Peyer's patch (tissue), 4 donors: ENCODE data around the gene ITGB4. TPM values are rescaled to one million over a fixed set of nuclear protein-coding genes. Genes with fewer than 3 reads are reported as not detected.
"Not testable (repeated sequence)": the region's sequence is repeated elsewhere in the genome, so short reads cannot be mapped to it uniquely, and the experiment has no call there.

Experiments
- DNase-seq, 3 donors: peaks; one replicate each; pipeline ENCODE4 v3.0.0-alpha.2; 2017 to 2019
- H3K27ac ChIP-seq, 4 donors: fragments of 200-600 bp; sonication (generic); one replicate each; pipeline ENCODE4 v1.5.1; 2016 to 2019
- H3K27me3 ChIP-seq, 2 donors: fragments of 200-600 bp; sonication (generic); one replicate each; pipeline ENCODE4 v1.5.1; 2019
- H3K36me3 ChIP-seq, 3 donors: fragments of 200-600 bp; sonication (generic); one replicate each; pipeline ENCODE4 v1.5.1; 2016 to 2019
- H3K4me1 ChIP-seq, 4 donors: fragments of 200-600 bp; sonication (generic); one replicate each; pipeline ENCODE4 v1.5.1; 2016 to 2019
- H3K4me3 ChIP-seq, 4 donors: fragments of 200-600 bp; sonication (generic); 1 replicate in 3 of 4; 2 replicates in 1 of 4; pipeline ENCODE4 v1.5.1; 2016 to 2019; ENCODE audit warnings: mild to moderate bottlenecking in 1 of 4
- H3K9me3 ChIP-seq, 4 donors: fragments of 200-600 bp; sonication (generic); one replicate each; pipeline ENCODE4 v1.5.1; 2016 to 2019; ENCODE audit warnings: mild to moderate bottlenecking in 1 of 4
- POLR2A ChIP-seq, 2 donors: fragments of 450-650 bp; IDR thresholded peaks; one replicate each; pipeline ENCODE4 v1.5.1; 2017; ENCODE audit warnings: antibody characterized with exemption in 2 of 2, mild to moderate bottlenecking in 2 of 2, moderate library complexity in 2 of 2
- total RNA-seq, 4 donors: library from RNA; depleted of rRNA; stranded (reverse); fragments of >200 nt; gene quantifications; one replicate each; pipeline ENCODE4 v1.1.0, GENCODE V29; 2016
- TF ChIP-seq, protein P1 (sequence below), 6 experiments: fragments of 450-650 bp in 4 of 6; fragments of 200-600 bp in 2 of 6; sonication (generic) in 1 of 6; IDR thresholded peaks; one replicate each; pipeline ENCODE4 v1.5.1; 2017 to 2019; ENCODE audit warnings: antibody characterized with exemption in 6 of 6, mild to moderate bottlenecking in 3 of 6, moderate library complexity in 1 of 6

ITGB4 gene
- total RNA-seq, 4 donors from 2014 or later = 80.0 to 368 (median 219) TPM

DNA sequence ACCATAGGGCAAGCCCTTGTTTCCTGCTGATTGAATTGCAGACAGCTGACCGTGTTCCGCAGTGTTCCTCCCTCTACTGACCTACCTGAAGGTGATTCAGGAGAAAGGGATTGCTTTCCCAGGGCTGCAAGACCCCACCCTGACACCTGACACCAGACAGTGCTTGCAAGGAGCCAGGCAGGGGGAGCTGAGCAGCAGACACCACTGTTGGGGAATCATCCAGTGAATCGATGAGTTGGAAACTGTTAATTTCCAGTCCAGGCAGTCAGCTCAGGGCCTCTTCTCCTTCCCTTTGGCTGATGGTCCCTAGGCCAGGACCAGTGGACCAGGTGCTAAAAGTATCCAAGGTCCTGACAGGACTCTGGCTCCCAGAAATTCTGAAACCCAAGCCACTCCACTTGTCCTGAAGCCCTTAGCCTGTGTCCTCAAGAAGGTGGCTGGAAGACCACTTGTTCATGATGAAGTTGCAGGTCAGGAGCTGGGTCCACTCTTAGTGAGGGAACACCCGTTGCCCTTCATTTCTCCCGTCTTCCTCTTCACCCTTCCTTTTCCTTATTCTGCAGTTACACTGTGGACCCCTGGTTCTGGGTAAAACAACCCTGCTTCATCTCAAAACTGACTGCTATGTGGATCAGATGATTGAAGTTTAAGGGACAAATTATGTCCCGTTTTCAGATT lies 53.9 kb downstream of the ITGB4 start:
- DNase-seq = peak in 1 of 3 donors; percentile 45
- H3K4me3 ChIP-seq = no peak overlapping the region
- H3K27me3 ChIP-seq = no peaks in the 10 kb centered on the region
- H3K9me3 ChIP-seq = no peaks in the 10 kb centered on the region
- TF ChIP-seq, protein P1, sequence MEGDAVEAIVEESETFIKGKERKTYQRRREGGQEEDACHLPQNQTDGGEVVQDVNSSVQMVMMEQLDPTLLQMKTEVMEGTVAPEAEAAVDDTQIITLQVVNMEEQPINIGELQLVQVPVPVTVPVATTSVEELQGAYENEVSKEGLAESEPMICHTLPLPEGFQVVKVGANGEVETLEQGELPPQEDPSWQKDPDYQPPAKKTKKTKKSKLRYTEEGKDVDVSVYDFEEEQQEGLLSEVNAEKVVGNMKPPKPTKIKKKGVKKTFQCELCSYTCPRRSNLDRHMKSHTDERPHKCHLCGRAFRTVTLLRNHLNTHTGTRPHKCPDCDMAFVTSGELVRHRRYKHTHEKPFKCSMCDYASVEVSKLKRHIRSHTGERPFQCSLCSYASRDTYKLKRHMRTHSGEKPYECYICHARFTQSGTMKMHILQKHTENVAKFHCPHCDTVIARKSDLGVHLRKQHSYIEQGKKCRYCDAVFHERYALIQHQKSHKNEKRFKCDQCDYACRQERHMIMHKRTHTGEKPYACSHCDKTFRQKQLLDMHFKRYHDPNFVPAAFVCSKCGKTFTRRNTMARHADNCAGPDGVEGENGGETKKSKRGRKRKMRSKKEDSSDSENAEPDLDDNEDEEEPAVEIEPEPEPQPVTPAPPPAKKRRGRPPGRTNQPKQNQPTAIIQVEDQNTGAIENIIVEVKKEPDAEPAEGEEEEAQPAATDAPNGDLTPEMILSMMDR (IDR thresholded peaks at IDR 0.05) = no peak
- TF ChIP-seq POLR2A (IDR thresholded peaks at IDR 0.05) = no peak
- peaks cover 0 to 36% (median 0%) of the 10 kb centered on the region in 3 donors for H3K36me3 ChIP-seq
- H3K4me1 ChIP-seq = peaks cover 0 to 48% (median 10%) of the 10 kb centered on the region in 4 donors
- H3K27ac ChIP-seq = no peak overlapping the region

DNA sequence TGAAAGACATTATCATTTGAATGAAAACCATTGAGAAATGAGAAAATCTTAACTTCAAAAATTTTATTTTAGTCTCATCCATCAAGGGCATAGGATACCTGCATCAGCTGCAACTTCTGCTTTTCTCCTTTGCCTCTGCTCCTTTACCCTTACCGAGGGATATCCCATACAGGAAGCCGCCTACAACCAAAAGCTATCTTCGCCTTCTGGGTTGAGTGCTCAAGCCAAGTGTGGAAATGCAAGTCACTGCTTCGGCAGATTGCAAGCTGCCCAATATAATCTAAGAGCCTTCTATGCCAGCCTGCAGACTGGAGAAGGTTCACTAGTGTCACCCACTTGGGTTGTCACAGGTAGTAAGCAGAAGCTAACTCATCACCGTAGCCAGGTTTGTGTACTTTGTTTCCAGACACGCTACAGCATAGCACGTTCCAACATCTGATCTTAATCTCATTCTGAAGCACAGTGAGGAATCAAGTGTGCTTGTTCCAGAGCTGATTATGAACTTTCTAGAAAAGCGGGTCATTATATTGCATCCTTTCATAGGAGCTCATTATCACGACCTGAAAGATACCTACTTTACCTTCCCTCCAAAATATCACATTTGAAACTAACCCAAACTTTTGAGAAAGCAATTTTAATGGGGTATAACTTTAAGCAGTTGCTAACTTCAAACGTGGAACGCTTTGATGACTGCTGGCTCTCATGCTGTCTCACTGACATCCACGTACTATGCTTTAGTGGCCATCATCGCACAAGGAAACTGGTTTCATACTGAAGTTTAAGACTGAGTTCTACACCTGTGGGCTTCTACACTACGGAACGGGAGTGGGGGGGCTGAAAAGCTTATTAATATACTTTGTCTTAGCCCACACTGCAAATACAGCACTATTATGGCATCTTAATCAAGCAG lies 55.4 kb downstream of the ITGB4 start:
- peak in 2 of 3 donors; percentile 15 to 39 for DNase-seq
- Histone ChIP-seq H3K4me1 (peaks cover 0 to 33% (median 10%) of the 10 kb centered on the region in 4 donors), H3K4me3 (peak overlapping the region in 2 of 4 donors; percentile 78 to 95), H3K27ac (peak overlapping the region in 3 of 4 donors; percentile 17 to 46 (median 17)), H3K9me3 (no peaks in the 10 kb centered on the region), H3K36me3 (peaks cover 0 to 36% (median 0%) of the 10 kb centered on the region in 3 donors), H3K27me3 (no peaks in the 10 kb centered on the region)
- TF ChIP-seq, protein P1 (IDR thresholded peaks at IDR 0.05) = no peak
- peak in 1 of 2 donors; percentile 14 for TF ChIP-seq POLR2A (IDR thresholded peaks at IDR 0.05)

DNA sequence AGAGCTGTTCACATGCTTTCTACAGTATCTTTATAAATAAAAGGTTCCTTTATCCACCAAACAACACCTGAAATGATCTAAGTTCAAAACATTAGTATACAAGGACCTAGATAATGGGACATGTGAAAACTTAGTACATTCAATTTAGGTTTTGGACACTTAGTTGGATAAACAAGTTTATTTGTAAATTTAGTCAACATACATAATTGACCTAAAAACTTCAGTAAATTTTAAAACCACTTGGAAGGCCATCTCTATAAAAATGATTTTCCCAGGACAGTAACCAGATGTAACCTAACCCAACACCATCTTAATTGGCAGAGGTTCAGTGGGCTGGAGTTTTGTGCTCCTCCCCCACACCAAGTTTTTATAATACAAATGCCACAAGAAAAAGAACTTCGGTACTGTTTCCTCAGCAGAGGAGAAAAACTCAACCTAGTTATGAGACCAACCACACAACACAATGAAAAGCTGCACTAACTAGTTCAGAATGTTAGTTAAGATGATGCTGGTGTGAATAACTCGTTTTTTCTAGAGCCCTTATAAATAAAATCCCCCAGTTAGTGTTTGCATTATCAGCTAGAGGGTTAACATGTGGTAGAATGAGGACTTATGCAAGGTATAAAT lies 56.1 kb downstream of the ITGB4 start:
- Histone ChIP-seq H3K4me3 (peak overlapping the region; percentile 78 to 95 (median 88)), H3K36me3 (peaks cover 0 to 36% (median 0%) of the 10 kb centered on the region in 3 donors), H3K4me1 (peaks cover 0 to 29% (median 10%) of the 10 kb centered on the region in 4 donors), H3K9me3 (no peaks in the 10 kb centered on the region), H3K27ac (peak overlapping the region in 3 of 4 donors; percentile 17 to 46 (median 17)), H3K27me3 (no peaks in the 10 kb centered on the region)
- DNase-seq = no peak
- TF ChIP-seq POLR2A (IDR thresholded peaks at IDR 0.05) = no peak

DNA sequence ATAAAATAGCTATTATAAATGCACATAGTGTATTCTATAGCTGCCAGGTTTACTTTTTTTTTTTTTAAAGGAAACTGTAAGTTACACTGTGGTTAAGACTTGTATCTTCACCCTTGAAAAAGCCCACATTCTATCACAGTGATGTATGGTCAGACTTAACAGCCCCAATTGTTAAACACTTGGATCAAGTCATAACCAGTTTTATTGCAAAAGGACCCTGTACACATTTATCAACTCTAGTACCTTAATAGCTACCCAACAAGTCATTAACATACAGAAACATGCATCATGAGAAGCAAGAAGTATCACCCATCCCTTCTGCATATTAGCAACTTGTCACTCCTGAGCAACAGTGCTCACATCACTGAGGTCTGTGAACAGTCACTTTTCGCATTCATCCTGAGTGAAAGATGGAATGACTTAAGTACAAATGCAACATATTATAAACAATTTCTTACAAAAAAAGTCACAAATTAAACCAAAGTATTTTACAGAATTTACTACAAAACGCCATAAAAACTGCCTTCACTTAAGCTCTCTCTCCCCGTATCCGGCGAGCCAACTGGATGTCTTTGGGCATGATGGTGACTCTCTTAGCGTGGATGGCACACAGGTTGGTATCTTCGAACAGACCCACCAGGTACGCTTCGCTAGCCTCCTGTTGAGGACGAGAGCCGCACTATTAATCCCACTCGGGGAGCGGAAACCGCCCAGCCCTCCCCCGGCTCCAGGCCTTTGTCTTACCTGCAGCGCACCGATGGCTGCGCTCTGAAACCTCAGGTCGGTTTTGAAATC lies 57.0 kb downstream of the ITGB4 start:
- H3K4me1 ChIP-seq = peaks cover 0 to 27% (median 11%) of the 10 kb centered on the region in 4 donors
- not testable (repeated sequence) for H3K9me3 ChIP-seq, H3K27me3 ChIP-seq, DNase-seq
- peak overlapping the region; percentile 78 to 95 (median 88) for H3K4me3 ChIP-seq
- peak overlapping the region; percentile 97 to 100 (median 100) for H3K27ac ChIP-seq
- H3K36me3 ChIP-seq = peaks cover 0 to 36% (median 0%) of the 10 kb centered on the region in 3 donors

DNA sequence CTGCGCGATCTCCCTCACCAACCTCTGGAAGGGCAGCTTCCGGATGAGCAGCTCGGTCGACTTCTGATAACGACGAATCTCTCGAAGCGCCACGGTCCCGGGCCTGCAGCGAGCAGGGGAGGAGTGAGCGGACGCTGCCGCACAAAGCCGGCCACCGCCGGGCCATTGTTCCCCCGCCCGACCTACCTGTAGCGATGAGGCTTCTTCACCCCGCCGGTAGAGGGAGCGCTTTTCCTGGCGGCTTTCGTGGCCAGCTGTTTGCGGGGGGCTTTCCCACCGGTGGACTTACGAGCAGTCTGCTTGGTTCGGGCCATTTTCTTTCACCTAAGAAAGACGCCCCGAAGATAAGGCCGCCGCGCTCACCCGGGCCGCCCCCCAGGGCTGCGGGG lies 57.6 kb downstream of the ITGB4 start:
- peak overlapping the region; percentile 97 to 100 (median 100) for H3K27ac ChIP-seq
- DNase-seq = peak in 1 of 3 donors; percentile 48
- H3K4me3 ChIP-seq = peak overlapping the region; percentile 78 to 95 (median 88)
- H3K27me3 ChIP-seq = no peaks in the 10 kb centered on the region
- H3K36me3 ChIP-seq = peaks cover 0 to 36% (median 0%) of the 10 kb centered on the region in 3 donors
- H3K4me1 ChIP-seq = peaks cover under 1 to 31% (median 14%) of the 10 kb centered on the region in 4 donors
- TF ChIP-seq, protein P1 (IDR thresholded peaks at IDR 0.05) = peak; percentile 35 to 79 (median 58)
- TF ChIP-seq POLR2A (IDR thresholded peaks at IDR 0.05) = no peak
- no peaks in the 10 kb centered on the region for H3K9me3 ChIP-seq
